HG03342 (cell line): ENCODE data around the gene GFAP.

Experiments
- ATAC-seq: cut with Tn5 transposase; IDR thresholded peaks from one replicate; pipeline ENCODE4 v1.9.1; 2021; ENCODE audit warnings: mild to moderate bottlenecking, moderate library complexity; ENCODE audit not compliant: unreplicated experiment

The GFAP gene

DNA sequence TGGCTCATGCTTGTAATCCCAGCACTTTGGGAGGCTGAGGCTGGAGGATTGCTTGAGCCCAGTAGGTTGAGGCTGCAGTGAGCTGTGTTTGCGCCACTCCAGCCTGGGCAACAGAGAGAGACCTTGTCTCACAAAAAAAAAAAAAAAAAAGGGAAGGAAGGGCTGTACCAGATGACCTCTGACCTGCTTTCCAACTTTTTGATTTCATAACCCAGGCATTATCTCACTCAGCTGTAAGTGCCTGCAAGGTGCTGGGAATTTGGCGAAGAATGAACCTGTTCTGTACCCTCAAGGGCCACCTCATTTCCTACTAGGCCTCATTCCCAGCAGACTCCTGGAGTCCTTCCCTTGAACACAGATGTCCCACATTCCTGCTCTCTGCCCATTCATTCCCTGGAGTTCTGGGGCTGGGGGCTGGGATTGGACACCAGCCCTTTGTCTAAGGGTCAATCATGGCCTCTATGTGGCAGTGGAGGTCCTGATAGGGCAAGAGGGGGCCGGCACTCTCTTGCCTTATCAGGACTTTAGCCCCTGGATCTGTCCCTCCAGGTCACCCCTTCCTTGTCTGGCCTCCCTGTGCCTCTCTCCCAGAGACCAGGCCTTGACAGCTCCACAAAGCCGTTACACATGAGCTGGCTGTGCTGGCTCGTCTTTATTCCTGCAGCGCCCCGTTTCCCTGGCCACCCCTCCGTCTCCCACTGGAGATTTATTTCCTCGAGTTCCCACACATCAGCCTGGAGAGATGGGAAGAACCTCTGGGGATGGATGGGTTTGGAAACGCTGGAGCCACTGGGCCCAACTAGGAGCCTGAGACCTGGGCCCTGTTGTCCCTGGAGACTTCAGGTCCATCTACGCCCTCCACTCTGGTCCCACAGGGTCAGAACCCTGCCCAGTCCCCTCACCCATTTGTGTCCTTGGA is 821 bp upstream of the GFAP start:
- ATAC-seq, result no peak

- ATAC-seq, result no peak
These were observed 515 bp downstream of the GFAP start for GRCh38 chr17:44914698-44915271.

GRCh38 chr17:44914148-44914547 is 1.2 kb downstream of the GFAP start:
- no peak for ATAC-seq

- ATAC-seq, result no peak
These were observed 1.6 kb downstream of the GFAP start for GRCh38 chr17:44913676-44914075.

DNA sequence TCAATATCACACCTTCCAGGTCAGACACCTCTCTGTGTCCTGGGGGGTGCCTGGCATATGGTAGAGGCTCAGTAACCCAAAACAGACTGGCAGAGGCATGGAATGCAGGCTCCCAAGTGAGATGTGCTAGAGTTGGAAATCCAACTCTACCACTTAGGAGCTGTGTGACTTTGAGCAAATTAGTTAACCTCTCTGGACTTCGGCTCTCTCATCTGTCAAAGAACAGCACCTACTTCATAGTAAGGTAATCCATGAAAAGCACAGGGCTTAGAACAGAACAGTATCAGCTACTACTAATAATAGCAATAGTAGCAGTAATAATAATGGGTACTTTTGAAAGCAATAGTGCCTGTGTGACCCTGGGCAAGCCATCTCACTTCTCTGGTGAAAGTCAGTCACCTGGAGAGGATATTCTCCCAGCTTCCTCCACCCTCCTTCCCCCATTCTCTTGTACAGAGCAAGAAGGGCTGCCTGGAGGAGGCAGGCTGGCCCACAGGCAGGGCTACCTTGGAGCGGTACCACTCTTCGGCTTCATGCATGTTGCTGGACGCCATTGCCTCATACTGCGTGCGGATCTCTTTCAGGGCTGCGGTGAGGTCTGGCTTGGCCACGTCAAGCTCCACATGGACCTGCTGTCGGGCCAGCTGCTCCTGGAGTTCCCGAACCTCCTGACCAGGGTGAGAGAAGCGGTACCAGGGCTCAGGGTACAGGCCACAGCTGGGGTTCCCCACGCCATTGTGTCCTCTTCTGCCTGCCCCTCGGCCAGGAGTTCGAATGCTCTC is 2.3 kb downstream of the GFAP start:
- no peak for ATAC-seq

- no peak for ATAC-seq
These were observed 3.9 kb downstream of the GFAP start for GRCh38 chr17:44911133-44912001.

DNA sequence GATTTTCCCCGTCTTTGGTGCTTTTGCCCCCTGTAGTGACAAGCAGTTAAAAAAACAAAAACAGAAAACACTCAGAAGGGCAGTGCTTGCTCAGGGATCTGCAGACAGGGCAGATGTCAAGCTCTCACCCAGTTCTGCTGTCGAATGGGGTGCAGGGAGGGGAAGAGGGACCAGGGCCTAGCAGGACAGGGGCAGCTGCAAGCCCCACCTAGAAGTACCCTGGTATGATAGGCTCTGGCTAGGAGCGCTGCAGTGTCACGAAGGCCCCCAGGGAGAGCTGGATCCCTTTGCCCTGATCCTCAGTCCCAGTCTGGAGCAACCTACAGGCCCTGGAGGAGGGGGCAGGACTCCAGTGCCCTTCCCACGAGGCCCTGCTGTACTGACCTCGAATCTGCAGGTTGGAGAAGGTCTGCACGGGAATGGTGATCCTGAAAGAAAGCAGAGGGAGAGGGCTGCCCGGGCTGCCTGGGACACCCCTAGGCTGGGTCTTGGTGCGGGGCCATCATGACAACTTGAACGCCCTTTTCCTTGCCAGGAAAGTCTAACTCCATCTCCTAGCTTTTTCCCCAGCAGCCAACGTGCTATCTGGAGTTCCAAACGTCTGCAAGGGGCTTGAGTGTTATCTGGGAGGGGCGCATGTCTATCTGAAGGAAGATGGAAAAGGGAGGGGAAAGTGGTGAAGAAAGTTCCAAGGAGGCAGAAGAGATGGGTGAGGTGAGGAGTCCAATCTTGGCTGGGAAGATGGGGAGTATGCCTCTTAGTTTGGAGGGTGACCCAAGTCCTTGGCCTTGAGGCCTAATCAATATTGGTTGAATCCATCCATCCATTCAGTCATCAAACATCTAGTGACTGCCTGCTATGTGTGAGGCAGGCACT is 4.8 kb downstream of the GFAP start:
- no peak for ATAC-seq

DNA sequence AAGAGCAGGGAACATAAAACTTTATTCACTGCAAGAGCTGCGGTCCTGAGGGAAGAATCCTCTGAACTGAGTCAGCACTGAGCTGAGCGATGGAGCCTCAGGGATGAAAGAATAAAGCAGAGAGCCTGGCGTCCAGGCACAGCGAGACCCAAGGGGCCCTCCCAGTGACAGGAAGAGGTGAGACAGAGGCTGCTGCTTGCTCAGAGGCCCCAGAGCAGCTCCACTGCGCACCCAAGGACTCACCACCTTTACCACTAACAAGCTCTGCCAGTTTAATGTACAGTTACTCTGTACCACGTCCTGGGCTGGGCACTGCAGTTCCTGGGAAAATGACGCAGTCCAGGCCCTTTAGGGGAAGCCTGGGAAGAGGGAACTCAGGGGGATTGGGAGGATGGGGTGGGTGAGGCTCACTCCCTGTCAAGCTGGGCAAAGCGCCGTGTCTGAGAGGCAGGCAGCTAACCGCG is 5.6 kb downstream of the GFAP start:
- ATAC-seq, result no peak

GRCh38 chr17:44908761-44909326 is 6.5 kb downstream of the GFAP start:
- ATAC-seq, result no peak

- no peak for ATAC-seq
These were observed 7.4 kb downstream of the GFAP start for GRCh38 chr17:44907729-44908470.

GRCh38 chr17:44906763-44907728 is 8.3 kb downstream of the GFAP start:
- no peak for ATAC-seq

GRCh38 chr17:44906010-44906646 is 9.2 kb downstream of the GFAP start:
- no peak for ATAC-seq

GRCh38 chr17:44905006-44906000 is 10.0 kb downstream of the GFAP start:
- no peak for ATAC-seq

- ATAC-seq, result no peak
These were observed 11.0 kb downstream of the GFAP start for GRCh38 chr17:44904001-44904984.
